ENCODE results near the gene ZDBF2.
"Not testable (repeated sequence)": the region's sequence is repeated elsewhere in the genome, so short reads cannot be mapped to it uniquely, and the experiment has no call there.

The ZDBF2 gene

GRCh38 chr2:206274434-206275311, at the start of gene ZDBF2:
ZDBF2 (plus strand) TSS chr2:206274663; CDS start chr2:206281850, 7,187 bp downstream.
- peak; percentile 18 to 34 for DNase-seq (ENCODE audit: low read depth in 2 of 2)

GRCh38 chr2:206225435-206226232, 48.8 kb upstream of the ZDBF2 start:
- DNase-seq (ENCODE audit: low read depth in 2 of 2) = no peak

GRCh38 chr2:206228636-206229035, 45.8 kb upstream of the ZDBF2 start:
- DNase-seq (ENCODE audit: low read depth in 2 of 2) = not testable (repeated sequence)

GRCh38 chr2:206229642-206230041, 44.8 kb upstream of the ZDBF2 start:
- DNase-seq (ENCODE audit: low read depth in 2 of 2) = no peak

GRCh38 chr2:206230060-206230762, 44.3 kb upstream of the ZDBF2 start:
- no peak for DNase-seq (ENCODE audit: low read depth in 2 of 2)

- DNase-seq (ENCODE audit: low read depth in 2 of 2) = no peak
Measured at GRCh38 chr2:206231669-206232286, 42.7 kb upstream of the ZDBF2 start.

GRCh38 chr2:206232287-206233035, 42.0 kb upstream of the ZDBF2 start:
- DNase-seq (ENCODE audit: low read depth in 2 of 2) = no peak

- no peak for DNase-seq (ENCODE audit: low read depth in 2 of 2)
Measured at GRCh38 chr2:206239157-206239556, 35.3 kb upstream of the ZDBF2 start.

- no peak for DNase-seq (ENCODE audit: low read depth in 2 of 2)
Measured at GRCh38 chr2:206240327-206240726, 34.1 kb upstream of the ZDBF2 start.

- DNase-seq (ENCODE audit: low read depth in 2 of 2) = no peak
Measured at GRCh38 chr2:206241736-206242135, 32.7 kb upstream of the ZDBF2 start.

GRCh38 chr2:206245265-206245672, 29.2 kb upstream of the ZDBF2 start:
- no peak for DNase-seq (ENCODE audit: low read depth in 2 of 2)

GRCh38 chr2:206250041-206250897, 24.2 kb upstream of the ZDBF2 start:
- no peak for DNase-seq (ENCODE audit: low read depth in 2 of 2)

- no peak for DNase-seq (ENCODE audit: low read depth in 2 of 2)
Measured at GRCh38 chr2:206253125-206253776, 21.2 kb upstream of the ZDBF2 start.

- DNase-seq (ENCODE audit: low read depth in 2 of 2) = no peak
Measured at GRCh38 chr2:206253777-206254166, 20.7 kb upstream of the ZDBF2 start.

- DNase-seq (ENCODE audit: low read depth in 2 of 2) = no peak
Measured at GRCh38 chr2:206255003-206255402, 19.5 kb upstream of the ZDBF2 start.

GRCh38 chr2:206256706-206257205, 17.7 kb upstream of the ZDBF2 start:
- DNase-seq (ENCODE audit: low read depth in 2 of 2) = no peak

- DNase-seq (ENCODE audit: low read depth in 2 of 2) = no peak
Measured at GRCh38 chr2:206257350-206257749, 17.1 kb upstream of the ZDBF2 start.

GRCh38 chr2:206257861-206258260, 16.6 kb upstream of the ZDBF2 start:
- no peak for DNase-seq (ENCODE audit: low read depth in 2 of 2)

- DNase-seq (ENCODE audit: low read depth in 2 of 2) = not testable (repeated sequence)
Measured at GRCh38 chr2:206258615-206259014, 15.8 kb upstream of the ZDBF2 start.
